Stimulated activated CD4-positive, alpha-beta T cell treated with anti-CD3 and anti-CD28 coated beads, Interleukin-2, amount 100 ng/mL, for 4 hours (primary cell): Measurements from ENCODE around the gene MCM3AP.

Source experiments
- DNase-seq: peaks from one replicate; pipeline ENCODE4 v3.0.0-alpha.2; 2020; ENCODE audit warnings: low read depth

Gene MCM3AP

GRCh38 chr21:46269466-46269865 lies 15.9 kb downstream of the MCM3AP start:
- DNase-seq = no peak

GRCh38 chr21:46268371-46268770 lies 17.0 kb downstream of the MCM3AP start:
- DNase-seq = no peak

- no peak for DNase-seq
These were observed 18.5 kb downstream of the MCM3AP start for GRCh38 chr21:46266946-46267345.

- no peak for DNase-seq
These were observed 19.5 kb downstream of the MCM3AP start for GRCh38 chr21:46265736-46266525.

- DNase-seq = no peak
These were observed 20.7 kb downstream of the MCM3AP start for GRCh38 chr21:46264690-46265144.

GRCh38 chr21:46264046-46264689 lies 21.2 kb downstream of the MCM3AP start:
- no peak for DNase-seq

- no peak for DNase-seq
These were observed 28.9 kb downstream of the MCM3AP start for GRCh38 chr21:46256501-46256994.

- DNase-seq = no peak
These were observed 29.6 kb downstream of the MCM3AP start for GRCh38 chr21:46255758-46256337.

GRCh38 chr21:46255166-46255565 lies 30.2 kb downstream of the MCM3AP start:
- no peak for DNase-seq

- DNase-seq = no peak
These were observed 31.0 kb downstream of the MCM3AP start for GRCh38 chr21:46254208-46254975.

GRCh38 chr21:46253610-46254124 lies 31.7 kb downstream of the MCM3AP start:
- DNase-seq = peak; percentile 11

- DNase-seq = no peak
These were observed 32.6 kb downstream of the MCM3AP start for GRCh38 chr21:46252840-46253239.

GRCh38 chr21:46250146-46250725 lies 35.2 kb downstream of the MCM3AP start:
- DNase-seq = no peak

- DNase-seq = no peak
These were observed 36.6 kb downstream of the MCM3AP start for GRCh38 chr21:46248827-46249226.

- DNase-seq = no peak
These were observed 37.0 kb downstream of the MCM3AP start for GRCh38 chr21:46248422-46248782.

- no peak for DNase-seq
These were observed 37.6 kb downstream of the MCM3AP start for GRCh38 chr21:46247699-46248421.

- DNase-seq = no peak
These were observed 39.1 kb downstream of the MCM3AP start for GRCh38 chr21:46246345-46246744.

- no peak for DNase-seq
These were observed 40.0 kb downstream of the MCM3AP start for GRCh38 chr21:46245213-46245915.

- no peak for DNase-seq
These were observed 40.8 kb downstream of the MCM3AP start for GRCh38 chr21:46244602-46245001.

- no peak for DNase-seq
These were observed 41.5 kb downstream of the MCM3AP start for GRCh38 chr21:46243960-46244361.
